ENCODE measurements around the gene MPZL2.
A peak's percentile ranks its signal among the peaks of the same experiment; 100 is the strongest.

The MPZL2 gene

DNA sequence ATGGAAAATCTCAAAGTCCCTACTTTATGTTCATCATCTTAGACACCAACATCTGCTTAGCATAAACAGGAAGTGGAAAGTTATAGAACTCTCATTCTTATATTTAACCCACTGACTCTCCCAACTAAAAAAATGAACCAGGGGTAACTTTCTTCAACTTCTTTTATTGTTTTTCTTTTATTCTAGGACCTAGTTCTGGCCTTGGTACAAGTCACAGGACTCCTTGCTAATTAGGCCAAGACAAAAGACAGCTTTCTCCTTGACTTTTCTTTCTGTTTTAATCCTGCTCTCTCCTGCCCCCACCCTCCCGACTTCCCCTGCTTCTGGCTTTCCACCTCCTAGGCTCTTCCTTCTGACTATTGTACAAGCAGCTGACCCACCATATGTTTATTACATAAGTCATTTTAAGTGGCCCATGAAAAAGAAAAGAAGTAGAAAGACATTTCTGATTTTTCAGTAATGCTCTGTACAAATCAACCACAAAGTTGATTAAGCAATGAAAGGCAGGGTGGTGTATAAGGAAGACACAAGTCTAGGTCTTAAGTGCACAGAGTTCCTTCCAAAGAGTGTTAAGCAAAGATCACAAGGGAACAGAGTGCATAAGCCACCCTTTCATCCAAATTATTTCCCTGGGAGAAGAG, 57.6 kb downstream of the MPZL2 start:
- peaks cover 8% of the 10 kb centered on the region for H3K27me3 ChIP-seq (ENCODE audit: insufficient read depth, low read length, poor library complexity, severe bottlenecking)
- peak overlapping the region; percentile 19 for H3K4me2 ChIP-seq (ENCODE audit: low read depth, low read length, poor library complexity, severe bottlenecking)
- no peaks in the 10 kb centered on the region for H3K79me2 ChIP-seq (ENCODE audit: insufficient read depth, low read length)
- peak overlapping the region; percentile 88 for H2AFZ ChIP-seq (ENCODE audit: low read length)
- no peaks in the 10 kb centered on the region for H3K9me3 ChIP-seq (ENCODE audit: insufficient read depth, low read depth, low read length)
- H3K4me3 ChIP-seq (ENCODE audit: low read length, poor library complexity, severe bottlenecking): no peak overlapping the region
- no peak overlapping the region for H3K9ac ChIP-seq (ENCODE audit: low read depth, low read length, poor library complexity, severe bottlenecking)
- H4K20me1 ChIP-seq (ENCODE audit: insufficient read depth, low read length, poor library complexity, severe bottlenecking): no peaks in the 10 kb centered on the region
- H3K36me3 ChIP-seq (ENCODE audit: insufficient read depth, low read length): no peaks in the 10 kb centered on the region
- no peaks in the 10 kb centered on the region for H3F3A ChIP-seq (ENCODE audit: low read depth)
- no peak for TF ChIP-seq EZH2phosphoT487 (IDR thresholded peaks at IDR 0.05; ENCODE audit: borderline replicate concordance)
- TF ChIP-seq, protein P1, sequence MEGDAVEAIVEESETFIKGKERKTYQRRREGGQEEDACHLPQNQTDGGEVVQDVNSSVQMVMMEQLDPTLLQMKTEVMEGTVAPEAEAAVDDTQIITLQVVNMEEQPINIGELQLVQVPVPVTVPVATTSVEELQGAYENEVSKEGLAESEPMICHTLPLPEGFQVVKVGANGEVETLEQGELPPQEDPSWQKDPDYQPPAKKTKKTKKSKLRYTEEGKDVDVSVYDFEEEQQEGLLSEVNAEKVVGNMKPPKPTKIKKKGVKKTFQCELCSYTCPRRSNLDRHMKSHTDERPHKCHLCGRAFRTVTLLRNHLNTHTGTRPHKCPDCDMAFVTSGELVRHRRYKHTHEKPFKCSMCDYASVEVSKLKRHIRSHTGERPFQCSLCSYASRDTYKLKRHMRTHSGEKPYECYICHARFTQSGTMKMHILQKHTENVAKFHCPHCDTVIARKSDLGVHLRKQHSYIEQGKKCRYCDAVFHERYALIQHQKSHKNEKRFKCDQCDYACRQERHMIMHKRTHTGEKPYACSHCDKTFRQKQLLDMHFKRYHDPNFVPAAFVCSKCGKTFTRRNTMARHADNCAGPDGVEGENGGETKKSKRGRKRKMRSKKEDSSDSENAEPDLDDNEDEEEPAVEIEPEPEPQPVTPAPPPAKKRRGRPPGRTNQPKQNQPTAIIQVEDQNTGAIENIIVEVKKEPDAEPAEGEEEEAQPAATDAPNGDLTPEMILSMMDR (conservative IDR thresholded peaks at IDR 0.05; ENCODE audit: low read length): no peak
- peaks cover 20% of the 10 kb centered on the region for H3K4me1 ChIP-seq (ENCODE audit: insufficient read depth, low read length, poor library complexity, severe bottlenecking)
- H3K9me2 ChIP-seq (replicated peaks; ENCODE audit: low read depth, low read length): no peaks in the 10 kb centered on the region

- H3K9me3 ChIP-seq (ENCODE audit: insufficient read depth, low read depth, low read length): no peaks in the 10 kb centered on the region
- H3K79me2 ChIP-seq (ENCODE audit: insufficient read depth, low read length): no peaks in the 10 kb centered on the region
- no peaks in the 10 kb centered on the region for H3K9me2 ChIP-seq (replicated peaks; ENCODE audit: low read depth, low read length)
- H3K4me1 ChIP-seq (ENCODE audit: insufficient read depth, low read length, poor library complexity, severe bottlenecking): peaks cover 20% of the 10 kb centered on the region
- TF ChIP-seq EZH2phosphoT487 (IDR thresholded peaks at IDR 0.05; ENCODE audit: borderline replicate concordance): no peak
- TF ChIP-seq, protein P1 (conservative IDR thresholded peaks at IDR 0.05; ENCODE audit: low read length): no peak
- H3K4me3 ChIP-seq (ENCODE audit: low read length, poor library complexity, severe bottlenecking): no peak overlapping the region
- H3K4me2 ChIP-seq (ENCODE audit: low read depth, low read length, poor library complexity, severe bottlenecking): no peak overlapping the region
- H4K20me1 ChIP-seq (ENCODE audit: insufficient read depth, low read length, poor library complexity, severe bottlenecking): no peaks in the 10 kb centered on the region
- H3K27me3 ChIP-seq (ENCODE audit: insufficient read depth, low read length, poor library complexity, severe bottlenecking): peaks cover 6% of the 10 kb centered on the region
- H3F3A ChIP-seq (ENCODE audit: low read depth): no peaks in the 10 kb centered on the region
- H3K9ac ChIP-seq (ENCODE audit: low read depth, low read length, poor library complexity, severe bottlenecking): no peak overlapping the region
- H2AFZ ChIP-seq (ENCODE audit: low read length): peak overlapping the region; percentile 88
- no peaks in the 10 kb centered on the region for H3K36me3 ChIP-seq (ENCODE audit: insufficient read depth, low read length)
These were observed 58.3 kb downstream of the MPZL2 start for GRCh38 chr11:118205606-118206378.

Measured in Loucy (cell line).